NCI-H748 (cell line): Measurements from ENCODE around the gene CAV1.

Source experiments
- DNase-seq: peaks from one replicate; lab custom pipeline; 2025; ENCODE audit not compliant: unreplicated experiment; lab: John Stamatoyannopoulos, UW

CAV1 gene

DNA sequence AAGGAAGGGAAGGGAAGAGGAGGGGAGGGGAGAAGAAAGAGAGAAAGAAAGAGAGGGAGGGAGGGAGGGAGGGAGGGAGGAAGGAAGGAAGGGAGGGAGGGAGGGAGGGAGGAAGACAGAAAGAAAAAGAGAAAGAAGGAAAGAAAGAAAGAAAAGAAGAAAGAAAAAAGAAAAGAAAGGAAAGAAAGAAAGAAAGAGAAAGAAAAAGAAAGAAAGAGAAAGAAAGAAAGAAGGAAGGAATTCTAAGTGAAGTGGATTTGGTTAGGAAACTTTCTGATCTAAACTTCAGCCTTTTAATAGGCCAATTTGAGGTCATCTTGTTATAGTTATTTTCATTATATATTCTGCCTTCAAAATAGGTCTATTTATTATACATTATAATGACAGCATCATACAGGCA lies 21.0 kb upstream of the CAV1 start:
- no peak for DNase-seq

DNA sequence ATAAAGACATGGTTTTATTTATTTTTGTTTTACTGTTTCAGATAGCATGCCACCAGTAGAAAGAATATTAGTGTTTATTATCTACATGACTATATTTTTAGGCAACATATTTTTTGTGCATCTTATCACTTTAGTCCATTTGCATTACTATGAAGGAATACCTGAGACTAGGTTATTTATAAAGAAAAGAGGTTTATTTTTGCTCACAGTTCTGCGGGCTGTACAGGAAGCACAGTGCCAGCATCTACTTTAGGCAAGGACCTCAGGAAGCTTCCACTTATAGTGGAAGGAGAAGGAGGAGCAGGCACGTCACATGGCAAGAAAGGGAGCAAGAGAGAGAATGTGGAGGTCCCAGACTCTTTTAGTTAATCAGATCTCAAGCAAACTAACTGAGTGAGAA lies 19.6 kb upstream of the CAV1 start:
- no peak for DNase-seq

GRCh38 chr7:116505823-116506222 lies 19.0 kb upstream of the CAV1 start:
- DNase-seq = no peak

- no peak for DNase-seq
These were observed 14.8 kb upstream of the CAV1 start for GRCh38 chr7:116509982-116510579.

DNA sequence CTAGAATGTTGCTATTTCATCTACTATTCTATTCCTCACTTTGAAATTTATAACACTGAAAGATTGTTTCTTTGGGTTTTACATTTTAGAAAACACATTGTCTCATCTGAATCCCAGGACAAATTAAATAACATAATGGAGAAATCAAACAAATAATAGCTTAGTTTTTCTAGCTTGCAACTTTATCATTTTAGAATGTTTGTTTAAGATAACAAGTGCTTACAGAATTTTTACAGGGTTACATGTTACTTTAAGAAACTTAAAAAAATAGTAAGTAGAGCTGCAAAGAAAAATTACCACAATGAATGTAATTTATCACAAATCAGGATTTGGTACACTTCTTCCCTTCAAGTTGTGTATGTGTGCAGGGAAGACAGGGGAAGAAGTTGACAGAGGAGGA lies 14.0 kb upstream of the CAV1 start:
- DNase-seq = no peak

- DNase-seq = peak; percentile 64
These were observed 13.0 kb upstream of the CAV1 start for GRCh38 chr7:116511552-116512519.

DNA sequence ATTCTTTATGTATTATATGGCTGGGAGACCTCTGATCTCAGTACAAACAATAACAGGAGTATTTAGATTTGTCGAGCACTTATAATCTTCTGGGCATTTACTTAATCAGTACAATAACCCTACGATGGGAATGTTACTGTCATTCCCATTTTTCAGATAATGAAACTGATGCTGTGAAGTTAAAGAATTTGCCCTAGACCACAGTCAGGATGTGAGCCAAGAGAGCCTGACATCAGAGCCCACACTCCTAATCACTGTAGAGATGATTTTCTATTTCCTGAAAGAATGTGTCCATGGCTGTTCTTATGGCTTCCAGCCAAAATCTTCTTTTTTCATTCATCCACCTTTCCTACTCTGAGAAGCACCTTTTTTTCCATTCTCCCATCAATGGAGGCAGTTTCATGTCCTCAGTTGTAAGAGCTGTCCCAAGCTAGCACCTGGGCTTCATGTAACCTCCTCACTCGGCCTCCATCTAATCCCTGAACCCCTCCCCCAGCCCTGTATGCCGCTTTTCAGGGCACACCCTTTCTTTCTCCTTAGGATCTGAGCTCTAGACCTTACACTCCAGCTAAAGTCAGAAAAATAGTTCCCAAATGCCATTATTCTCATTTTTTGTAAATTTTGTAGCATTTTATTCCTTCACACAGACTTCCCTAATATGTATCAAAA lies 12.2 kb upstream of the CAV1 start:
- no peak for DNase-seq

DNA sequence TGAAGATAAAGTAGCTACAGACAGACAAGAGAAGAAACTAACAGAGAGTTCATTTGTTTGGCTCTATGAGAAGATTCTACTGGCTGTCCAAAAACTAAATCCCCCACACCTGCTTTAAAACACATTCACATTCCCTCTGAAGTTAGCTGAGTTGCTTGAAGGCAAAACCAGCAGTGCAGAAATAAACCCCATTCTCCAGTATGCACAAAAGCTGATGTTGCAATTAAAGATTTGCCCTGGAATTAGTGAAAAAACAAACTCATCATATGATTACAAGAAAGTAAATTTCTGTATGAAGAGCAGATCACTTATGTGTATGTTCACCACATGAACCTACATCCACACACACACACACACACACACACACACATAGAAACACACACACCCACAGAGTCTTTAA lies 9.3 kb upstream of the CAV1 start:
- DNase-seq = no peak

GRCh38 chr7:116516324-116516723 lies 8.5 kb upstream of the CAV1 start:
- DNase-seq = no peak

DNA sequence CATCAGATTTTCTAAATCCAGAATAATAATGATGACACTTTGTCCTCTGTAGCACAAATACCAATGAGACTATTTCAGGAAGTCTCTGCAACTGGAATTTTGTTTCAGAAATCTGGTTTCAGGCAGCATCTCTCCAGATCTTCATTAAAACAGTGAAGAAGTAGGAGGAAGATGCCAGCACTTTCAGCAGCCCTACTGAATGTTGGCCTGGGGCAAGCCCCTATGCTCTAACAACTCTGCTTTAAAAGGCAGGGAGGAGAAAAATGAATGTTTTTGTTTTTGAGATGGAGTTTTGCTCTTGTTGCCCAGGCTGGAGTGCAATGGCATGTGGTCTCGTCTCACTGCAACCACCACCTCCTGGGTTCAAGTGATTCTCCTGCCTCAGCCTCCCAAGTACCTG lies 7.2 kb upstream of the CAV1 start:
- no peak for DNase-seq

DNA sequence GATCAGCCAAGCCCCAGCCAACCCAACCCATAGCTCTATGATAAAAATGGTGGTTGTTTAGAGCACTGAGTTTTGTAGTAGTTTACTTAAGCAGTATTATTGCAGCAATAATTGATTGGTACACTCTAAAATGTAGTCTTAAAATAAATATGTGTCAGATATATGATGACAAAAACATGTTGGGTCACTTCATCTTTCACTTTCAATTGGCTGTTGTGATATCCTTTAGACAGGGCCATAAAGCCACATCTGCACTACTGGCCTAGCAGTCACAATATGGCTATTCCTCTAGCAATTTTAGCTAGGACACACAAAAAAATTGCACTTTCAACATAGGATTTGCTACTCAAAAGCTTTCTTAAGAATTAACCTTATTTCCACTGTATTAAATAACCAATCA lies 5.9 kb upstream of the CAV1 start:
- no peak for DNase-seq

DNA sequence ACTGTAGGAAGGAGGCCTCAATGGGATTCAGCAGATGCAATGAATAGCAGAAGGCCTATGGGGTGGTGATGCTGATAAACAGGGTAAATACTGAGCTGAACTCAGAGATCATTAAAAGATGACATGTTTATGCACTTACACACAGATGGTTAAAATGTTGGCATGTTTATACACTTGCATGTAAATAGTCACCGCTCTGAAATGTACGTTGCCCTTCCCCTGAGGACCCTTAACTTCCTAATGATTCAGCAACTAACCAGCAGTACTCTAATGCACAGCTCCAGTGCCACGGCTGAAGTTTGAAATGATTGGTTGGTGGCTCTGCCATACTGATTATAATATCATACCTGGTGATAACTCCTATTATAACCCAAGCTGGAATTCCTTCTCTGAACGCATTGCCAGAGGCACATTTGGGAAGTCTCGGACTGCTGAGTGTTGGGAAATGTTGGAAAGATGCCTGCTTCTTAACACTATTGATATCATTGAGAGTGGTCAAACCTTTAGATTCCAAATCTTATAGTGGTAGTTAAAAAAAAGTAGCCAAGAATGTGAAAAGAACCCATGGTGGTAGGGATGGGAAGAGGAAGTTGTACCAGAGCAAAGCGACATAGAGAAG lies 3.7 kb upstream of the CAV1 start:
- DNase-seq = no peak

DNA sequence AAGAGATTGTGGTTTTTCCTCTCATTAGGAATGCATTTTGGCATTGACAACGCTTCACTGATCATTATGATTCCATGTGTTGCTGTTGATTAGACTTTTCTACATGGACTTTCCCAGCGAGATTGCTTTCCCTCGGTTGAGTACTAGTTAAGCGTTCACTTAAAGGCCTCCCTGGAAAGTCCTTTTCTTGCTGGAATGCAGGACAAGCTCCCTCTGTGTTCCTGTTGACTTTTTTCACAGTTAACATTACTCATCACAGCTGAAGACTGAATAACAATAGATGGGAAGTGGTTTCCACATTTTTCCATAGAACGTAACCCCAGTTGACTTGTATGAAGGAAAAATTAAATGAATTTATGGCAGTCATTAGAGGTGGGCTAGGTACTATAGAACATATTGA lies 2.6 kb upstream of the CAV1 start:
- DNase-seq = no peak

GRCh38 chr7:116524221-116524608 lies 621 bp upstream of the CAV1 start:
- no peak for DNase-seq

- DNase-seq = peak; percentile 35
These were observed 569 bp downstream of the CAV1 start for GRCh38 chr7:116525298-116525912.

- DNase-seq = peak; percentile 71
These were observed 1.4 kb downstream of the CAV1 start for GRCh38 chr7:116525913-116526861.

- no peak for DNase-seq
These were observed 2.1 kb downstream of the CAV1 start for GRCh38 chr7:116526897-116527296.

GRCh38 chr7:116527521-116527920 lies 2.7 kb downstream of the CAV1 start:
- no peak for DNase-seq

DNA sequence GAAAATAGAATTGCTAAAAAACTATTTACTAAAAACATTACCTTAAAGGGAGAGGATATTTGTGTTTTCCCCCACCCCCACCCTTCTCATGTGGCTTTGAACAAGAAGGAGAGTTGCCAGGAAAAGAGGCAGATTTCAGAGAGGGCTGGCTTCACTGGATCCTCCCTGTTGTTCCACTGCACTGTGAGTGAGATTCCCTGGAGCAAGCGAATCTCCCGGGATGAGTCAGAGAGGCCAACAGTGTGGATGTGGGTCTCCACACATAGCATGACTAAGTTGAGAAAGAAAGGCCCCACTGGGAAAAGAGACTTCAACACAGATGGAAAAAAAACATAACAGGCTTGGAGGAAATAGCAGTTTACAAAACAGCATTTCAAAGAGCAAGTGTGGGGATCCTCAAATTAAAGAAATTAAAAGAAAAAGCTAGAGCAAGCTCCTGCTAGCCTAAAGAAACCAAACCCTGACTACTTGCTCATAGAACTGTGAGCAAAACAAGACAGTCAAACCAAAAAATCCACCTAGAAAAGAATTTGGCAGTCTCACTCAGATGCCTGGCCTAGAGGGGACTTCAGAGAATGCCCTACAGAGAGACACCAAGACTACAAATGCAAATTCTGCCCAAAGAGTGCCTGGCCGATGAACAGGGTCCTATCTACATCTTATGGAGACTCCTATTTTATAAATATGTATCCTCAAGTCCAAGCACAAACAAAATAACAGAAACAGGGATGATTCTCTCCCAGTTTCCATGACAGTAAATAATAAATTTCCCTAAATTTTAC lies 3.4 kb downstream of the CAV1 start:
- DNase-seq = no peak
